Heart left ventricle (tissue), 13 donors: ENCODE measurements around the gene IL17RA.

Source experiments
- CTCF ChIP-seq, 12 donors: fragments of 200-600 bp; sonication (generic) in 4 of 12; IDR thresholded peaks; one replicate each; pipeline versions ENCODE4 v1.5.0 to v1.8.0; 2018 to 2022; ENCODE audit warnings: antibody characterized with exemption in 12 of 12, mild to moderate bottlenecking in 5 of 12
- POLR2A ChIP-seq, 2 donors: fragments of 450-650 bp; IDR thresholded peaks; one replicate each; pipeline ENCODE4 v1.6.1; 2017; ENCODE audit warnings: antibody characterized with exemption in 2 of 2, mild to moderate bottlenecking in 2 of 2, moderate library complexity in 2 of 2
- donor health status: ischemic (EF 13 %, LVEDD 7.1; RV severe dilation, severe dysfunction).
- donor health status: DM: no; HTN: yes; CAD: no.
- donor health status: DM: no; HTN: no; CAD: no.
- donor health status: ischemic (EF 25% LVEDD 6.9; RV normal size, moderate dysfunction).
- donor health status: ischemic (EF 25% LVEDD 5.7; RV mildly dilated, moderate dysfunction).
- donor health status: ischemic (EF 35%, LVEDD 5.7; RV mildly dilated, moderate dysfunction).
- donor health status: nonischemic (EF 11% LVEDD 7.7; RV severe dilation, severe dysfunction).
- donor health status: DM: yes; HTN: yes; CAD: no.
- donor health status: PGD.
- donor health status: ischemic (EF 29% LVEDD 5.4; RV normal size, mild dysfunction).
- donor health status: nonischemic (EF 23%, LVEDD 6.1; RV moderate dilation, normal function).

- TF ChIP-seq CTCF (IDR thresholded peaks at IDR 0.05) (no peak), POLR2A (IDR thresholded peaks at IDR 0.05) (no peak)
Measured at GRCh38 chr22:17112491-17113042, 27.8 kb downstream of the IL17RA start.
